Coronary artery (tissue), 2 donors: ENCODE results near the gene MAN1A1.

ENCODE experiments used
- DNase-seq: peaks from one replicate; pipeline ENCODE4 v3.0.0-alpha.2; 2017; ENCODE audit warnings: low spot score
- H3K27ac ChIP-seq, 2 donors: fragments of 200-600 bp; sonication (generic); one replicate each; pipeline ENCODE4 v1.5.1; 2016 to 2019
- H3K4me3 ChIP-seq: fragments of 200-600 bp; sonication (generic); 2 replicates; pipeline ENCODE4 v1.5.1; 2016; ENCODE audit warnings: mild to moderate bottlenecking, moderate library complexity
- CTCF ChIP-seq: fragments of 200-600 bp; sonication (generic); IDR thresholded peaks from one replicate; pipeline ENCODE4 v1.5.1; 2019; ENCODE audit warnings: antibody characterized with exemption

Gene MAN1A1

GRCh38 chr6:119327810-119328209 lies 21.8 kb downstream of the MAN1A1 start:
- H3K4me3 ChIP-seq: no peak overlapping the region
- H3K27ac ChIP-seq: no peak overlapping the region
- DNase-seq: no peak
- no peak for TF ChIP-seq CTCF

GRCh38 chr6:119326291-119327005 lies 23.1 kb downstream of the MAN1A1 start:
- no peak for TF ChIP-seq CTCF
- DNase-seq: no peak
- no peak overlapping the region for H3K27ac ChIP-seq
- no peak overlapping the region for H3K4me3 ChIP-seq

DNA sequence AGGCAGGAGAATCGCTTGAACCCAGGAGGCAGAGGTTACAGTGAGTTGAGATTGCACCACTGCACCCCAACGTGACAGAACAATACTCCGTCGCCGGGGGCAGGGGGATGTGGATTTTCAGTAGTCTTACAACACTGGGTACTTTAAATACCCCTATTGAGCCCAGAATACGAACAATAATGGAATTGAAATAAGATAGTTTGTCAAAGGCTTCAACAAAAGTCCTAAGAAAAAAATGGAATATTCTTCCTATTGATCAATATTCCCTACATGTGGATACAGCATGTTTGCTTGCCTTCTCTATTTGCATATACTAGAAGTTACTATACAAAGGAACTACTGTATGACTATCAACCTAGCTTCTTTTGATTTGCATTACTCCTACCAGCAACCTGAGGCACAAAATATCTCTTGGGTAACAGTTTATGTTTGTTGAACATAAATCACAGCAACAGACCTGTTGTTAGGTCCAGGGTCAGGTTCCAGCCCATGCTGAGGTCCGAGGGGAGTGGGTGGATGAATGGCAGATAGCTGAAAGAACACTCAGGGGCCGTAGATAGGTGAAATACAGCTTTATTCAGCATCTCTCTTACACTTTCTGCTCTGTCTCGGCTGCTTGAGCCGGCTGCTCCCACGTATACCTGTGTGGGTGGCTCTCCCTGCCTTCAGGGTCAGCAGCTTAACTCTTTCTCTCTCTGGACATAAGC lies 23.8 kb downstream of the MAN1A1 start:
- DNase-seq: no peak
- Histone ChIP-seq H3K4me3 (no peak overlapping the region), H3K27ac (no peak overlapping the region)
- TF ChIP-seq CTCF: no peak

DNA sequence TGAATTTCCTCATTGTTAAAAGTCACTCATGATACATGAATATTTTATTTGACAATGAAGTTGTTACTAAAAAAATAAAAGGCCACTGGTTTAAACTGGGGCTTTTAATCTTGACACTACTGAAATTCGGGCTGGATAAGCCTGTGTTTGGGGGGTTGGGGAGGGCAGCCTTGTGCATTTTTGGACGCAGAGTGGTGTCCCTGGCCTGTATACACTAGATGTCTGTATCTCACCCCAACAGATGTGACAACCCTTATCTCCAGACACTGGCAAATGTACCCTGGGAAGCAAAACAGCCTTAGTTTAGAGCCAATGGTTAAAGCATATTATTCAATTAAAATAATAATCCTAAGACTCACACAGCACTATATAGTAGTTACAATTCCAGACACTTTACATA lies 24.8 kb downstream of the MAN1A1 start:
- Histone ChIP-seq H3K4me3 (no peak overlapping the region), H3K27ac (no peak overlapping the region)
- no peak for TF ChIP-seq CTCF
- DNase-seq: no peak

DNA sequence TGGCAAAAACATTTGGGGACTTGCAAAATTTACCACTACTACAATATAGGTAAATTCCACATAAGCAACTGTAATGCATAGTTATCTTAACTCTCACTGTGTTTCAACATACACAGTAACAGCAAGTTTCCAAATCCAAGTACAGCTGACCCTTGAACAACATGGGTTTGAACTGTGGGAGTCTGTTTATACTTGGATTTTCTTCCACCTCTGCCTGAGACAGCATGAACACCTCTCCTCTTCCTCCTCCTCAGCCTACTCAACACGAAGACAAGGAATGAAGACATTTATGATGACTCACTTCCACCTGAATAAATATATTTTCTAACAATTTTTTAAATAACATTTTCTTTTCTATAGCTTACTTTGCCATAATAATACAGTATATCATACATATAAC lies 25.6 kb downstream of the MAN1A1 start:
- TF ChIP-seq CTCF: no peak

GRCh38 chr6:119323478-119323877 lies 26.1 kb downstream of the MAN1A1 start:
- H3K27ac ChIP-seq: no peak overlapping the region
- no peak for TF ChIP-seq CTCF
- H3K4me3 ChIP-seq: no peak overlapping the region
- DNase-seq: no peak

More for the DNA sequence above, 25.6 kb downstream of the MAN1A1 start:
- DNase-seq: no peak
- no peak overlapping the region for H3K27ac ChIP-seq
- no peak overlapping the region for H3K4me3 ChIP-seq
